A673 (cell line): ENCODE results near the gene ADAMTS8.

Source experiments
- CTCF ChIP-seq: fragments of 300-800, 200-600 bp; sonication (generic); conservative IDR thresholded peaks from 2 replicates; pipeline ENCODE4 v1.5.1; 2017; ENCODE audit warnings: low read depth, mild to moderate bottlenecking, antibody characterized with exemption, low read length, moderate library complexity, mixed read lengths
- EZH2 ChIP-seq: fragments of 200-600 bp; sonication (generic); IDR thresholded peaks from 2 replicates; pipeline ENCODE4 v1.6.1; 2017; ENCODE audit warnings: borderline replicate concordance, low read depth, mild to moderate bottlenecking, mixed read lengths, antibody characterized with exemption, low read length; ENCODE audit not compliant: poor library complexity, severe bottlenecking

DNA sequence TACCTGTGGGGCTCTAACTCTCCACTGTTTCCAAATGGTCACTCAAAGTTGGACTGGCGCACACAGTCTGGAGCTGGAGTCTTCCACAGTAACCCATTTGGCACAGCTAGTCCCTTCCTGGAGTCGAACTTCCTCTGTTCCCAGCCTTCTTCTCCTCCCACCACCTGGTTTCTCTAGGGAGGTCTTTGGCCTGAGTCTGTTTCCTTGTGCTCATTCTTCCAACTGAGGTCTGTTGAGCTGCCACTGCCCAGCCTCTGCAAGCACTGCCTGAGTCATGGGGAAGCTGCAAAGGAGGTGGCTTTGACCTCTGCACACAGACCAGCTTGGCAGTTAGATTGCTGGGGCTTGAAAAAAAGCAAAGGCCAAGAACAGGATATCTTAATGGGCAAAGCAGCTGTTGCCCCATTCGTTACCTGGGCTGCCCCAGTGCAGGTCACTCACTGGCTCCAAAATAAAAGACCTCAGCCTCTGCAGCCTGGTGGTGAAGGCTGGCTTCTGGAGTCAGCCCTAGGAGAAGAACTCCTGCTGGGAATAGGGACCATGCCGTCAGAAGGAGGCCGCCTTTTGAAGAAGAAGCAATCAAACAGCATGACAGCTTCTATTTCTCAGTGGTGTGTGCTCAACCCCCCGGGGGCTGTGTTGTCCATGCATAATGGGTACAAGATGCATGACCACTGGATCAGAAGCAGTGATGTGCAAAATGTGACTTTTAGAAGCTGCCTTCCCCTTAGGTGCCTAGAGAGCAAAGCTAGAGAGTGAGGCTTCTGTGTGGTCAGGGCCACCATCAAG is 23.0 kb upstream of the ADAMTS8 start:
- TF ChIP-seq CTCF (no peak), EZH2 (no peak)
